ES-I3 (cell line): ENCODE measurements around the gene VPS35L.
A peak's percentile ranks its signal among the peaks of the same experiment; 100 is the strongest.

Source experiments
- H3K36me3 ChIP-seq: 2 replicates; pipeline ENCODE4 v1.6.1; 2013; ENCODE audit warnings: mild to moderate bottlenecking, low read length, control low read depth, moderate library complexity; ENCODE audit not compliant: insufficient read depth
- H3K4me1 ChIP-seq: 2 replicates; pipeline ENCODE4 v1.6.1; 2013; ENCODE audit warnings: mild to moderate bottlenecking, control low read depth, low read length; ENCODE audit not compliant: insufficient read depth
- H3K9ac ChIP-seq: 2 replicates; pipeline ENCODE4 v1.6.1; 2013; ENCODE audit warnings: low read depth, mild to moderate bottlenecking, low read length, moderate library complexity
- H3K9me3 ChIP-seq: 2 replicates; pipeline ENCODE4 v1.6.1; 2013; ENCODE audit warnings: mild to moderate bottlenecking, low read length, moderate library complexity; ENCODE audit not compliant: control insufficient read depth, insufficient read depth

VPS35L gene

GRCh38 chr16:19717741-19718623 lies 162.5 kb downstream of the VPS35L start, which contains the start of the genes IQCK and KNOP1:
IQCK (plus strand) TSS chr16:19718271; CDS start chr16:19718307, 36 bp downstream.
KNOP1 (minus strand) TSS chr16:19718227; CDS start chr16:19715035, 3,192 bp downstream.
- peaks cover 10% of the 10 kb centered on the region; the same call in 1 of the 2 replicates for H3K4me1 ChIP-seq

DNA sequence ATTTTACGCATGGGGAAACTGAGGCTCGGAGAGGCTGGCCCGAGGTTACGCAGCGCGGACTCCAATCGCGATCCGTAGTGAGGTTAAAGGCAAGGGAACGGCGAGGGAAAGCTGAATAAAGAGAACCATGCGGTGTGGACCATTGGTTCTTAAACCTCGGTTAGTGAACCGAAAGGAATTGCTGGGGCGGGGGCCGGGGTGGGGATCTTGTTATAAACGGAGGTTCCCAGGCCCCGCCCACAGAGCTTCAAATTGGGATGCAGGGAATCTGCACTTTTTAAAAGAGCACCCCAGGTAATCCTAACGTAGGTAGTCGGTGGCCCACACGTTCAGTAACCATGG lies 163.1 kb downstream of the VPS35L start:
- Histone ChIP-seq H3K9ac (peak overlapping the region; percentile 95), H3K4me1 (peaks cover 15% of the 10 kb centered on the region), H3K36me3 (peaks cover 4% of the 10 kb centered on the region), H3K9me3 (no peaks in the 10 kb centered on the region)

More at GRCh38 chr16:19717741-19718623, 162.5 kb downstream of the VPS35L start, which contains the start of the genes IQCK and KNOP1:
- H3K9ac ChIP-seq = peak within 1 kb of the TSS; percentile 95
- peaks cover 7% of the 10 kb centered on the region for H3K36me3 ChIP-seq
- no peaks in the 10 kb centered on the region for H3K9me3 ChIP-seq

- Histone ChIP-seq H3K36me3 (no peaks in the 10 kb centered on the region), H3K4me1 (peaks cover 5% of the 10 kb centered on the region), H3K9me3 (no peaks in the 10 kb centered on the region), H3K9ac (no peak overlapping the region)
Observed at GRCh38 chr16:19722269-19722952, 166.9 kb downstream of the VPS35L start.

GRCh38 chr16:19722981-19723380 lies 167.5 kb downstream of the VPS35L start:
- Histone ChIP-seq H3K4me1 (peaks cover 5% of the 10 kb centered on the region), H3K9ac (no peak overlapping the region), H3K9me3 (no peaks in the 10 kb centered on the region), H3K36me3 (no peaks in the 10 kb centered on the region)

GRCh38 chr16:19728636-19728965 lies 173.1 kb downstream of the VPS35L start:
- no peak overlapping the region for H3K9ac ChIP-seq
- H3K4me1 ChIP-seq = no peaks in the 10 kb centered on the region
- H3K9me3 ChIP-seq = no peaks in the 10 kb centered on the region; the same call in 1 of the 2 replicates
- no peaks in the 10 kb centered on the region for H3K36me3 ChIP-seq

DNA sequence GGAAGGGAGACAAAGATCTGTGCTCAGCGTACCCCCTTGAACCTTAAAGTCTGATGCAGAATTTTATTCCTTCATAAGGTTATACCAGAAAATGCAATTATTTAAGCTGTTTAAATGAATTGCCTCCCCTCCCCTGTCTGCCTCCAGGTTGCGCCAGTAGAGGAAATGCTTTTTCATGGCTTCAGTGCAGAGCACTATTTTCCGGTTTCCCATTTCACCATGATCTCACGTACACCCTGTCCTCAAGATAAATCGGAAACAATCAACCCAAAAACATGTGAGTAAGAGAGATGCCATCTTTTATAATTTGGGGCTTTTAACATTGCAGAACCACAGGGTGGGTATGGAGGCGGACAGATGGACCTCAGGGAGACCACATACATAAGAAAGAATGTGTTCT lies 178.0 kb downstream of the VPS35L start:
- no peaks in the 10 kb centered on the region for H3K4me1 ChIP-seq
- H3K9ac ChIP-seq = no peak overlapping the region
- no peaks in the 10 kb centered on the region; the same call in 1 of the 2 replicates for H3K9me3 ChIP-seq
- H3K36me3 ChIP-seq = no peaks in the 10 kb centered on the region

DNA sequence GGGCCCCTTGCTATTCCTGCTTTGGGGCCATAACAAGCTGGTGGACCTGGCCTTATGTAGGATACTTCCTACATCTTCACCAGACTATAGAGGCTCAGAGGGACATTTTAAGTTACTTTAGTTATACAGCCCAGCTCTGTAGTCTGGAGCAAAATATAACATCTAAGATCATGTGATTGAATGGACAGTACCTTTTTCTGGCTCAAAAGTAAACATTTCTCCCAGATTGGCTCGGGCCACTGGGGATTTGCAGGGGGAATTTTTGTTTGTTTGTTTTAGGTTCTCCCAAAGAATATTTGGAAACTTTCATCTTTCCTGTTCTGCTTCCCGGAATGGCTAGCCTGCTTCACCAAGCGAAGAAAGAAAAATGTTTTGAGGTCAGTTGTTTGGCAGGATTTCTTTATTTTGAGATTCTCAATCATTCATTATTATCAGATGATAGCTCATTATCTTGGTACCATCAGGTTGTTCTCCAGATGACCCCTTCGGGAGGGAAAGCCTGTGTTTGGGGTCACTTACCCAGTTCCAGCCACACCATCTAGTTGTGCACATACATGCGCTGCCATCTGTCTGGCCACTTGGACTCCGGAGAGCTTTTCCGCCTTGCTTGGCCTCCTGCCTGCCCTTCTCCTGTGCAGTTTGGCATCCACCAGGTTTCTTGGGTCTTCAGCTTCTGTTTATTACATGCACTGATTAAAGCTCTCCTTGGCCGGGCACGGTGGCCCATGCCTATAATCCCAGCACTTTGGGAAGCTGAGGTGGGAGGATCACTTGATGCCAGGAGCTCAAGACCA lies 179.8 kb downstream of the VPS35L start:
- H3K4me1 ChIP-seq = no peaks in the 10 kb centered on the region
- H3K9ac ChIP-seq = no peak overlapping the region
- H3K9me3 ChIP-seq = no peaks in the 10 kb centered on the region; the same call in 1 of the 2 replicates
- H3K36me3 ChIP-seq = no peaks in the 10 kb centered on the region; the same call in 1 of the 2 replicates

- Histone ChIP-seq H3K36me3 (no peaks in the 10 kb centered on the region; the same call in 1 of the 2 replicates), H3K9ac (no peak overlapping the region), H3K9me3 (no peaks in the 10 kb centered on the region), H3K4me1 (no peaks in the 10 kb centered on the region)
Observed at GRCh38 chr16:19737306-19738038, 182.0 kb downstream of the VPS35L start.

DNA sequence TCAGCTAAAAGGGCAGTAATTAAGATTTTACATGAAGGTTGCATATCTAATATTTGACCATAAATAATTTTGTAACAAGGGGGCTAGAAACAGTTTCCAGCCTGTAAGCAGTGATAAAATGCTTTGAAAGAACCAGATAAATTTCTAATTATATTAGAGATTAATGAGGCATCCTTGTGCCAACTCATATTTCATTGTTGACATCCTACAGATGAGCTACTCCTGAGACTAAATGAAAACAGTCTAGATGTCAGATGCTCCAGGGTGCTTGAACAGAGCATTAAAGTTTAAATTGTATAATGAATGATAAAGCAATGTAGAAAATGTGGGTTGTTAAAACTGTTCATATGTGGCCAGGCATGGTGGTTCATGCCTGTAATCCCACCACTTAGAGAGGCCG lies 185.9 kb downstream of the VPS35L start:
- H3K9me3 ChIP-seq = no peaks in the 10 kb centered on the region
- no peak overlapping the region for H3K9ac ChIP-seq
- no peaks in the 10 kb centered on the region; the same call in 1 of the 2 replicates for H3K36me3 ChIP-seq
- H3K4me1 ChIP-seq = peaks cover 5% of the 10 kb centered on the region; the same call in 1 of the 2 replicates

GRCh38 chr16:19743816-19744159 lies 188.3 kb downstream of the VPS35L start:
- Histone ChIP-seq H3K36me3 (no peaks in the 10 kb centered on the region; the same call in 1 of the 2 replicates), H3K4me1 (peaks cover 5% of the 10 kb centered on the region; the same call in 1 of the 2 replicates), H3K9ac (no peak overlapping the region), H3K9me3 (no peaks in the 10 kb centered on the region)

DNA sequence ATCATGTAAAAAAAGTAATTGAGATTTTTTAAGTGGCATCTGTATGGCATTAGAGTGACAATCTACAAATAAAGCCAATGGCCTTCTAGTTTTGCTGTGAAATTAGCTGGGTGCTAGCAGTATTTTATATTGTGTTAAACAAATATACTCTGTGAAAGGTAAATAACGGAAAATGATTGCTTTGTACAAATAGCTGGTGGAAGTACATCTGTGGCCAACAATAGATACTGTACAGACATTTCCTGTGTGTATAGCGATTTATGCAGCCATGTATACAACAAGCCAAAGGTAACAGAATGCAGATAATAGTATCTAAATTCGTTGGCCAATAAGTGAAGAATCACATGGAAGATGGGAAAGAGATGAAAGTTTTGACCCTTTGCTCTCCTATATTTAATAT lies 189.2 kb downstream of the VPS35L start:
- peaks cover 5% of the 10 kb centered on the region; the same call in 1 of the 2 replicates for H3K4me1 ChIP-seq

DNA sequence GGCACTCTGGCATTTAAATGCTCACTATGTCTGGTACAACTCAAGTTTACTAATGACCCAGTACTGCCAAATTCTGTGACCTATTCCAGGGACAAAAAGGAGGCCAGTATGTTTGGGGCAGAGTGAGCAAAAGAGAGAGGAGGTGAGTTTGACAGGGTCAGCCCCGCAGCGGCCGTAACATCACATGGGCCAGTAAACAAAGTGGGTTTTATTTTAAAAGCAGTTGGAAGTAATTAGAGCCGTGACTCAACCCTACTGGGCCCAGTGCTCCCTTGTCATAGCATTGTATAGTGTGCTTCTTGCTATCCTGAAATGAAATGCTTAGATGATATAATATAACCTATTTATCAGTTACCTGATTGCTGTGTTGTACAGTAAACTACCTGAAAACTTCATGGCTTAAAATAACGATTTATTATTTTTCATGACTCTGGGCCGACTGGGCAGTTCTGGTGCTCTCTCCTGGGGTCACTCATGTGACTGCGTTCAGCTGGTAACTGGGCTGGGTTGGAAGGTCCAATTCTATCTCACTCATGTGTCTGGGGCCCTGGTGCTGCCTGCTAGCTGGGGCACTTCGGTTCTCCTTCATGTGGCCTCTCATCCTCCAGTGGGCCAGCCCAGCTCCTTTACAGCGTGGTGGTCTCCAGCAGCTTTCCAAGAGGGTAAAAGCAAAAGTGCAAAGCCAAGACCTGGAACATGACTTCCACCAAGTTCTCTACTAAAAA lies 189.9 kb downstream of the VPS35L start:
- Histone ChIP-seq H3K9ac (no peak overlapping the region), H3K36me3 (no peaks in the 10 kb centered on the region), H3K4me1 (peaks cover 5% of the 10 kb centered on the region; the same call in 1 of the 2 replicates), H3K9me3 (no peaks in the 10 kb centered on the region)

More for the DNA sequence above, 189.2 kb downstream of the VPS35L start:
- Histone ChIP-seq H3K9ac (no peak overlapping the region), H3K9me3 (no peaks in the 10 kb centered on the region), H3K36me3 (no peaks in the 10 kb centered on the region; the same call in 1 of the 2 replicates)

GRCh38 chr16:19746561-19746960 lies 191.1 kb downstream of the VPS35L start:
- Histone ChIP-seq H3K9me3 (no peaks in the 10 kb centered on the region), H3K4me1 (peaks cover 5% of the 10 kb centered on the region; the same call in 1 of the 2 replicates), H3K36me3 (no peaks in the 10 kb centered on the region), H3K9ac (no peak overlapping the region)
